Endothelial cell of coronary artery (primary cell): Measurements from ENCODE around the gene CITED4. TPM values are rescaled to one million over a fixed set of nuclear protein-coding genes. Genes with fewer than 3 reads are reported as not detected.

Experiments
- total RNA-seq: library from RNA; depleted of rRNA; stranded (reverse); fragments of >200 nt; gene quantifications from 2 replicates; pipeline ENCODE4 v1.2.3, GENCODE V29; 2014

The CITED4 gene
- 7.1 and 15.8 TPM in 2 replicates for total RNA-seq

GRCh38 chr1:40862008-40862863, at the start of gene CITED4:
Gene CITED4 (minus strand): TSS chr1:40862363. CDS start chr1:40862127, 236 bp downstream.

Other genes starting within 250 kb of the CITED4 start
- gene RIMS3, start 196.7 kb downstream of the CITED4 start, total RNA-seq = 0.09 and 0.28 TPM in 2 replicates
- 17.5 and 21.8 TPM in 2 replicates for gene NFYC, start 170.7 kb downstream of the CITED4 start, total RNA-seq
- under 0.01 TPM in 1 of 2 replicates, not detected in the other for gene KCNQ4, start 78.6 kb downstream of the CITED4 start, total RNA-seq
- 39.6 and 46.4 TPM in 2 replicates for gene CTPS1, start 117.3 kb upstream of the CITED4 start, total RNA-seq
- 0.18 and 0.28 TPM in 2 replicates for gene SLFNL1, start 159.4 kb upstream of the CITED4 start, total RNA-seq